HuH-7 (cell line): ENCODE measurements around the gene REEP1.

Experiments
- DNase-seq: peaks from one replicate; pipeline ENCODE4 v3.0.0; 2011; ENCODE audit warnings: low spot score

Gene REEP1

DNA sequence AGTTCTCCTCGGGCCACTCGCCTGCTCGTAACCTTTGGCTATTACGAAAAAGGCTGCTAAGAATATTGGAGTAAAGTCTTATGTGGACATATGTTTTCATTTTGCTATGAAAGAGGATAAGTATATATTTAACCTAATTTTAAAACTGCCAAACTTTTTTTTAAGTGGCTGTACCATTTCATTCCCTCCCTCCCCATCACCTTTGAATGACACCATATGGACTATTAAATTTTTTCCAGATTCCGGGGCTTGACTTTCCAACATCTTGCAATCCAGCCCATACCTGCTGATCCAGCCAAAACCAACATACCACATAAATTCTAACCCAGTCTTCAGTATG is 31.5 kb downstream of the REEP1 start:
- no peak for DNase-seq

DNA sequence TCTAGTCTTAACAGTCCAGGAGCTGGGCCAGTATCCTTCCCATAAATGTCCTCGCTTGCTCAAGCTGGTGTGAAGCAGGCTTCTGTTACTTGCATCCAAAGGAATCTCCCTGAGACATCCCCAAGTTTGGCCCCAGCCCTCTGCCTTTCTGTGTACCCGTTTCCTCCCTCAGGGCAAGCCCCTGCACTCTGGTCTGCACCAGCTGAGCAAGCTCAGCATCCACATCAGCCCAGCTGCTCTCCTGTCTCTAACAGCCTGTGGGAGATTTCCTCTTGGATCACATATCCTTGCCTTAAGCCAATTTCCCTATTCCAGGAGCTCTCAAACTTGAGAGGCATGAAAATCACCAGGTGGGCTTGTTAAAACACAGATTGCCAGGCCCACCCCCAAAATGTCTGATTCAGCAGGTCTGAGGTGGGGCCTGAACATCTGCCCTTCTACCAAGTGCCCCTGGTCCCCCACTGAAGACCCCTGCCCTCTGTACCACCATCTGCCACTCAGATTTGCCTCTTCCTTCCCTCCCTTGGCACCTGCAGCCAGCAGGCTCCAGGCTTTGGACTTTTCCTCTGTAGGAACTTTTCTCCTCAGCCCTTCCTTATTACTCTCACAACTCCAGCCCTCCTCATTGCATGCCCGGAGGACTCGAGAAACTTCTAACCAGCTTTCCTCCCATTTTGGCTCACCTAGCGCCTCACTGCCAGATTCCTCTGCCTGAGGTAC is 32.1 kb downstream of the REEP1 start:
- no peak for DNase-seq

DNA sequence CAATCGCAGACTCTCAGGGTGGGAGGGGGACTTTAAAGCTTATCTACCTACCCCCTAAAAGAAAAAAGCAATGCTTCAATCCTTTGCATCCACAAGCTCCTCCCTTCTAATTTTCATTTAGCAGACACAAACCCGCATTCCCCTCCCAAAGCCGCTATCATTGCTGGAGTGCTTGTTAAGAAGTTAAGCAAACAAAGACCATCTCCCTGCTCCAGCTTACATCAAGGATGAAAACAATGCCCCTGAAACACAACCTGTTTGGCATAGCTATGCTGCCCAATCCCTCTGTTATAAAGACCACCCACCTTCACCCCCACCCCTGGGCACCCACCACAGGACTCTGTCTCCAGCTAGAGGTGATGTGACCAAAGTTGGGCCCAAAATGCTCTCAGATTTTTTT is 33.0 kb downstream of the REEP1 start:
- DNase-seq, result no peak

DNA sequence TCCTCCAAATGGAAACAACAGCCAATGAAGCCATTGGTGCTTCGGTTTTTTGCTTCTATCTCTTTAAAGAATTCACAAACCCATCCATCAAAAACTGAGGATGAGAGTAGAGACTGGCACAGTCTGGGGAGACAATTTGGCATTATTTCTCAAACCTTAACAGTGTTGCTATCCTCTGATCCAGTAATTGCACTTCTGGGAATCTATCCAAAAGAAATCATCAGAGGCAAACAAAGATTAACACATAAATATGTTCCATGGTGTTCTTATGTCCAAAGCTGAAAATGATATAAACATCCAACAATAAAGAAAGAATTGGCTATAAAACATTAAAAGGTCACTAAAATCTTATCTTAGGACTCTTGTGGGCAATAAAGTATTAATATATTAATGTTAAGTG is 35.1 kb downstream of the REEP1 start:
- no peak for DNase-seq

DNA sequence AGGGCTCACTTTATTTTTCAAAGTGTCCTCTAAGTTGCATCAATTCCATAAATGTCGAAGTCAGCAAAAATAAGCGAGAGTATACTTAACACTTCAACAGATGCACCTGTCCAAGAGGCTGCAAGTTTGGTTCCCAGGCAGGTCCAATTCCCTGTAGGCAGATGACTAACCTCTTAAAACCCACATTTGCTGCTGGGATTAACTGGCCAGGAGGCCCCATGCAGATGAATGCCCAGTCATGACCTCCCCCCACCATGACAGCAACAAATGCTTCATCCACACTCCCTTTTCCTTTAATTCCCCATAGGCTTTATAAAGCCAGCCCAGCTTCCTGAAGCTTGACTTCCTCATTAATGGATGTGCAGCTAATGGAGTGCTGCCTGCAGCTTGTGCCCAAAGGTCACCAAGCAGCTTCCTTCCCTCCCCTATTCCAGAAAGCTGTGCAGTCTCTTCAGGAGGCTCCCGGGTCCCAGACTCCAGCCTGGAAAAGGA is 35.7 kb downstream of the REEP1 start:
- no peak for DNase-seq

DNA sequence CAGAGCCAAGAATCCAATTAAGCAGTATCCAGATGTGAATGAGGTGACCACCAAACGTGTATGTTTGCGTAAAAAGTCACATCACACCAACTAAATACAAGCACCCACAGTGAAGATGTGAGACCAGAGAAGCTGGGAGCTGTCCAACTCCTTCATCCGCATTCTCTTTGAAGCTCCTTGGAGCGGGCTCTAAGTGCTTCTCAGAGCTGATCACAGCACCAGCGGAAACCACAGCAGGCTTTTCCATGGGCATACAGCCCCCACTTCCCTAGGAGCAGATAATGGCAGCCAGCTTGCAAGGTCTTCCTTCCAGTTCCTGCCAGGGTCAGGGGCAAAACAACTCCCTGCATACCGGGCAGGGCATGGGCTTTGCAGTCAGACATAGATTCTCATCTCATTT is 36.4 kb downstream of the REEP1 start:
- DNase-seq, result no peak

DNA sequence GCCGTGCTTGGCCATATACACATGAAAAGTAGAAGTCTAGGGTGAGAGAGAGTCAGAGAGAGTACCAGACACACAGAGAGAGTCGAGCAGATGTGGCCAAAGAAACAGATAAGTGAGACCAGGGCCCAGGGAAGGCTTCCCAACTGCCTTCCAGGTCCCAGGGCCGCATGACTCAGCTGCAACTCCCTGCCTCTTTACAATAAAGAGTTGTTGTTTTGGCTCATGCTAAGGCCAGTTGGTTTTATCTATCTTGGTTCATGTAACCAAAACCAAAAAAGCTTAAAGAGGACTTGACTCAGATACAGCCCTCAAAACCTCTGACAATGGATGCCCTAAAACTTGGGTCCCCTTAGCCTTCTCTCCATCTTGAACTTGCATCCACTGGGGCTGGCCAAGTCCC is 36.9 kb downstream of the REEP1 start:
- DNase-seq, result no peak

DNA sequence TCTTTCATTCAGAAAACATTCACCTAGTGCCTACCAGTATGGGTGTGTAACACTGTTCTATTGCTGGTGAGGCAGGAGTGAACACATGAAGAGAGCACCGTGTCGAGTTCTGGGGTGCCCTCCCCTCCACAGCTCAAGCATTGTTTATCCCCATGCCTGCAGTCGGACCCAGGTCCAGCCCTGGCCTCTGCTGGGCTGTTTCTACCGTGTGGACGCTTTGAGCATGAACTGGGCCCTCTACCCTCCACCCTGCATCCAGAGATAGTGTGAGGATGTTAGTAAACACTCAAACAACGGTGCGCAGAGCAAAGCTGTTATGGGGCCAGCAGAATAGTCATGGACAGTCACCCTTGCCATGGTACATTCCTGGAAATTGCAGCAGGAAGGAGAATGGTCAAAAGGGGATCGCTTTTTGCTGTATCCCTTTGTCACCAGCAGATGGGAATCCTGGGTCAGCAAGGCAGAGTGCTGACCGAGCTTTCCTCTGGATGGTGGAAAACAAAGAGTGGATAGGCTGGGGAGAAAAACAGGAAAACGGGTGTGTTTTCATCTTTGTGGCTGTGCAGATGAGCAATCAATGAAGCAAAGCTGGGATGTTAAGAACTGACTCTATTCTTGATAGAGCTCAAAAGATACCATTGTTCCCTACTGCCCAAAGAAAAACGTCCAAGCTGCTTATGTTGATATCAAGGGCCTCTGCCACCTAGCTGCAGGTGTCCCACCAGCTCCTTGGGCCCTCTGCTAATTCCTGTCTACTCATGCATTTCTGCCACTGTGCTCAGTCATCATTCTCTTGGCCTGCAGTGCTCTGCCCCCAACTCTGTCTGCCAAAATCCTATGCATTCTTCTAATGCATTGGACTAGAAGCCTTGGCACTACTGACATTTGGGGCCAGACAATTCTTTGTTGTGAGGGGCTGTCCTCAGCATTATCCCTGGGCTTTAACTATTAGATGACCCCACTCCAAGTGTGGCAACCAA is 38.7 kb downstream of the REEP1 start:
- DNase-seq, result peak; percentile 51

DNA sequence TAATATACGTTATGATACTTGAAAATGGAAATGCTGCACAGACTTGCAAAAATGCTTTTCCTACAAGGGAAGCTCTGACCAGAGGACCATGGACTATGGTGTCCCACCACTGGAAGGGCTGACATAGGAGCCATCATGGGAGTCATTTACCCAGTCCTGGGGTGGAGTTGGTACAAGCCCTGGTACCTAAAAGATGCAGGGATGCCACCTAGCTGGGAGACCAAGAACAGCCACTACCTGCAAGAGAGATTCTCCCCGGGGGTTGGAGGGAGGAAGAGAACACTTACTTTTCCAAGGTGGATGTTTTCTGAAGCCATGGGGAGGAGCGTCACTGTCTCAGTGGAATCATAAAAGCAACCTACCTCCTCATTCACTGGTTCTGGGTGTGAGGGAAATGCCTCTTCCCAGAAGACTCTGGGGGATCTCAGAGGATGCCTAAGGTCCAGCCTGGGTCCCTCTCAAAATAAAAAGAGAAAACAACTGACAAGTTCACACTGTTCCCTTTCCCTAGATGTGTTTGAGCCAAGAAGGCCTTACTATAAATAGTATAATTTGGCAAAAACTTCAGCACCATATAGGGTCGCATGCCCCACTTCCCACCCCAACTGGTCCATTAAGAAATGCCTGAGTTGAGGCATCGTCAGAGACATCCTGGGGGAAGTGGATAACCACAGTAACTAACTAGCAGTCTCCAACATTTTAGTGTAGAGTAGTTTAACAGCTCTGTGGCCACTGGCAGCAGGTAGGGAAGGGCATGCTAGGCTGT is 39.9 kb downstream of the REEP1 start:
- no peak for DNase-seq

DNA sequence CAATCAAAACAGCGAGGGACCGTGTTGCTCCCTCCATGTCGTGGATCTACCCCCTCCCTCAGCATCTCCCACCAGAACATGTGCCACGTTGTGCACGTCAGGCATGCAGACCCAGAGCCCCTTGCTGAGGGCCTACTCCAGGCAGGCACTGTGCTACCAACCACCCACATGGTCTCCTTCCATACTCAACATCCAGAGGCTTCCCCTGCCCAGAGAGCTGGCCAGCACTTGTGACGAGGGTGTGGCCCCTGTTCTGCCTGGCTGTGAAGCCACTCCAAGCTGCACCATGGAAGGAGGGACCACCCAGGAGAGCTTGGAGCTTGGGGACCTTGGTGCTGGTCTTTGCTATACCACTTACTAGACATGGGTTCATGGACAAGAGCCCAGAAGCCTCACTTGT is 40.5 kb downstream of the REEP1 start:
- DNase-seq, result no peak

DNA sequence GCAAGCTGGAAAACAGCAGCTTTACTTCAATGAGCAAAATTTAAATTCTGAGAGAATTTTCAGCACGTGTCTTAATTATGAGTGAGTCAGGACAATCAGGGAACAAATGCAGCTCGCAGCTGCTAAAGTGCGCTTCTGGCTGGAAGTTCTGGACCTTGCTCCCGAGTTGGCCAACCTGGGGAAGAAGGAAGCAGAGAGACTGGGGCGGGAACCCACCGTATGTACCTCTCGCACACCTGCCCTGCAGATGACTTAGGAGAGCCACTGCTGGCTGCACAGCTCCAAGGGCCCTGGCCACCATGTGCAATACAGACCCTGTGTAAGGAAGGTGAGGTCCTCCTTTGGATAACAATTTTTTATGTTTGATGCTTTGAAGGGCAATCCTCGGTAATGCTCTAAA is 42.4 kb downstream of the REEP1 start:
- no peak for DNase-seq

DNA sequence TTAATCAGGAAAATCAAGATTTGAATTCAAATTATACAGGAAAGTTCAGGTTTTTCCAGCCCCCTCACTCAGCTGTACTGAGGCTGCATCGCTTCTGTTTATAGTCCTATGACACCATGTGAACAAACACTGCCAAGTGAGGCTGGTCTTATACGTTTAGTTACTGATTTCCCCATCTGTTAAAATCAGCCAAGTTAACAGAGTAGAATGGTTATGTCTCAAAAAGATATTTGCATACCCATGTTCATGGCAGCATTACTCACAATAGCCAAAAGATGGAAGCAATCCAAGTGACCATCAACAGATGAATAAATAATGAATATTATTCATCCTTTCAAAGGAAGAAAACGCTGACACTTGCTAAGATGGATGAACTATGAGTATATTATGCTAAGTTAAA is 43.8 kb downstream of the REEP1 start:
- DNase-seq, result no peak

DNA sequence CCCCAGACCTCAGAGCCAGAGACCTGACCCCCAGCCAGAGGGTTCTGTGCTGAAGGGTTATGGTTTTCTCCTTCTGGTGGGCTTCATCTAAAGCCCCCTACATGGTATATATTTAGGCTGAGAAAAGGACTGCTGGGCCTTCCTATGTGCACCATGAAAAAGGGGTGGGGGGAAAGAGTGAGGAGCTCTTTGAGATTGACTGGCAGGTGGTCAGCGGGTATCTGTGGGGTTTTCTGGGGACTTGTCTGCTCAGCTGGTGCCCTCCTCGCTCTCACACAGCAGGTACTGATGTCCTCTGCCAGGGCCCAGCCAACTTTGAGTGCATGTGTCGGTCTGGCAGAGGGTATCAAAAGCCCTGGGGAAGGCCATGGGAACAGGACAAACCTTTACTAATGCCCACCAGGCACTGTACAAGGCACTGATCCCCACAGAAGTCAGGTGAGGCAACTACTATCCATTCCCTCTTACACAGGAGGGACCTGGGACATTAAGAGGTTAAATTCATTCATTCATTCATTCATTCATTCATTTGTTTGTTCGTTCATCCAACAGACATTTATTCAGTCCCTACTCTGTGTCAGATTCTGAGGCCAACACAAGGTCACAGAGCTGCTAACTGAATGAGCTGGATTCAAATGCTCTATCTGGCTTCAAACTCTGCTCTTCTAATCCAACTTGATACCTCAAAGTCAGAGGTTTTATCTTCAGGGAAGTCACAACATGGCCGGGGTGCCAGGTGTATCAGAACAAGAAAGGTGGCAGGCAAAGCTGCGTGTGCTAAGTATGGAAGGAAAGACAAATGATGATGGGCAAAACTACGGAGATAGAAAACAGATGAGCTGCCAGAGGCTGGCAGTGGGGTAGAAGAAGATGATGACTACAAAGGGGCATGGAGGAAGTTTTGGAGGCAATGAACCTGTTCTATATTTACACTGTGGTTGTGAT is 44.6 kb downstream of the REEP1 start:
- no peak for DNase-seq

DNA sequence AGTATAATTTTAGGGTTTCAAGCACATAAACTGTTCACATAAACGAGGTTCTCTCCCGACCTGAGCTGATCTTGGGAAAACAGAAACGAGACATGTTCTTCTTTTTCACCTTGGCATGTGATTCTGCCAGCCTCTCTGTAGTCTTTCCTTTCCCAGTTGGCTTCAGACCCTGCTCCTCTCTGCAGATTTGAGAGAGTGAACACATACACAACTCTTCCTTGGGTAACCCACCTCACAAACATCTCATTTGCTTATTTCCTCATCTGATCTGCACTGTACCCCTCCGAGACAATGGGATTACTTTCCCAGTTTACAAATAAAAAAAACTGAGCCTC is 46.1 kb downstream of the REEP1 start:
- DNase-seq, result no peak

DNA sequence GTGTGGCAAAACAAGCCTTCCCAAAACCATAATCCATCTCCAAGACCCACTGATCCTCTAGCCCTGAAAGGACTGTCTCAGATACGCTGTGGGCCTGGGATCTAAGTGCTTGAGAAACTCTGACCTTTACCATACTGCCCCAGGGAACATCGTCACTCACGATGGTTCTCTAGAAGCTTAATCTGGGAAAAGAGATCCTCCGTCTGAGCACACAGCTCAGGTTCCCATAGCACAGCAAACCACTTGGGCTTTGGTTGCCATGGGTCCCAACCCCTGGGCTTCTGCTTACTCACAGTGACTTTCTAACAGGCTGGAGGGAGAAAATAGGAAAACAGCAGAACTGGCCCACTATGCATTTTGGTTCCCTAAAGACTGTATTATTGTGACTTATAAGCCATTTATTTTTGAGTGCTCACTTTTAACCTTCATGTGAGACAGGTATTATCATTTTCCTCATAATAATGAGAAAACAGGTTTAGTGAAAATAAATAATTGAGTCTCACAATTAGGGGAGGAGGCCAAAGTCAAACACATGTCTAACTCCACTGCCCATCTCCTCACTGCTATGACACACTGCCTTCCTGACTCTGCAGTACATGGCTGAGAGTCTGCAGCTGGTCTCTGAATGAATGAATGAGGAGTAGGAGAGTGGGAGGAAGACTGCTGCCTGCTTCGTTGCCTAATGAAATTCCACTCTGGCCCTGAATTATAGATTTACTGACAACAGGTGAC is 46.7 kb downstream of the REEP1 start:
- DNase-seq, result no peak

DNA sequence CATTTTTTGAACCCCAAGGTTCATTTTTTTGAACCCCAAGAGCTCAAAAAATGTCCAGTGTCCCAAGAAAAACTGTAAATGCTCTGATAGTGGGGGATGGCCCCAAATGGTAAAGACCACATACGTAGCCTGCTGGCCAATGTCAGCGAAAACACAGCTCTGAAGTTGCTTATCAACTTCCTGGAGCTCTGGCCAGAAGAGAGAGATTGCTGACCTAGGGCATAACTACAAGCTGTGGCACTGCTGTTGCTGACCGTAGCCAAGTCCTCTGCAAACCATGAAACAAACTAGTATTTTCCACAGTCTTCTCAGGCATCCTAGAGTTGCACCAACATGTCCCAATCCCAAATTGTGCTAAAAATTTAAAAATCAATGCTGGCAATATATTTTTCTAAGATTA is 50.9 kb downstream of the REEP1 start:
- DNase-seq, result no peak

DNA sequence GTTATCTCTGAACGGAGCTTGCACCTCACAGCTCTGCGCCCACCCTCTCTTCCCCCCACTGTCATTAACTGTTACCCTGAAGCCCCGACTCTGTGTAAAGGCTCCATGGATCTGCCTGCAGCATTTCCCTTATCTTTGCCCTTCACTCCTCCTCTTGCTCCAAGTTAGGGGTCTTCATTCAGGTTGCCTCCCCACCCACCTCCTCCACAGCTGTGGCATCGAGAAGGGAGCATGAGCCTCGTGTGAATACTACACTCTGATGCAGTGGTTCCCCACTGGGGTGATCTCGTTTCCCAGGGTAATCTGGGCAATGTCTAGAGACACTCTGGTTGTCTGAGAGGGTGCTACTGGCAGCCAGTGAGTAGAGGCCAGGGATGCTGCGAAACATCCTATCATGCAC is 51.4 kb downstream of the REEP1 start:
- no peak for DNase-seq

DNA sequence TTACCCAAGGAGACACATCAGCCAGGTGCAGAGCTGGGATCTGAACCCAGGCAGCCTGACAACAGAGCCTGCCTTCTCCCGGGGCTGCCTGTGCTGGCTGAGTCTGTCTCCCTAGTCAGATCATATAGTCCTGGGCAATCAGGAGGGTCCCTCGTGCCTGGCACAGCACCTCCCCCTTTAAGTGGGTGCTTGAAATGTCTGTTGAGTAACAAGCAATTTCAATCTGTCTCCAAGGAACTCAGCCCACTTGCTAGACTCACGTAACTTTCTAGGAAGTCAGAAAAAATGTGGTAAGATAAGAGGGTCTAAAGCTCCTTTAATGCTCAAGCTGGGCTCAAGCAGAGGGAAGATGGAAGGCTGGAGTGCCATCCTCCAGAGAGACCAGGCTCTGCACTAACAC is 51.9 kb downstream of the REEP1 start:
- DNase-seq, result no peak

DNA sequence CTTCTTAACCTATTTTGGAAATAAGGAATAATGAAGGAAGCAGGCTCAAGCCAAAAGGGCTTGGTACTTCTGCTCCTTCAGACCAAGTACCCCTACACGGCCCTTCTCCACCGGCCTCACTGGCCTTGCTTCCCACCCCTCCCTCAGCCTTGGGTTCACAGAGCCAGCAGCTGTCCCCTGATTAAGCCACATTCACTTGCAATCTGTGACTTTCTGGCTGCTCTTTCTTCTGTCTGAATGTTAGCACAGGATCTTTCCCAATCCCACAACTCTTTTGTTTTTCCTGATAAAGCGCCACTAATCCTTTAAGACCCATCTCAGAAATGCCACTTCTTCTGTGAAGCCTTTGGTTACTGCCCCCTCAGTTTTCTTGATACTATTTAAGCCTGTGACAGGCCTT is 52.4 kb downstream of the REEP1 start:
- no peak for DNase-seq

DNA sequence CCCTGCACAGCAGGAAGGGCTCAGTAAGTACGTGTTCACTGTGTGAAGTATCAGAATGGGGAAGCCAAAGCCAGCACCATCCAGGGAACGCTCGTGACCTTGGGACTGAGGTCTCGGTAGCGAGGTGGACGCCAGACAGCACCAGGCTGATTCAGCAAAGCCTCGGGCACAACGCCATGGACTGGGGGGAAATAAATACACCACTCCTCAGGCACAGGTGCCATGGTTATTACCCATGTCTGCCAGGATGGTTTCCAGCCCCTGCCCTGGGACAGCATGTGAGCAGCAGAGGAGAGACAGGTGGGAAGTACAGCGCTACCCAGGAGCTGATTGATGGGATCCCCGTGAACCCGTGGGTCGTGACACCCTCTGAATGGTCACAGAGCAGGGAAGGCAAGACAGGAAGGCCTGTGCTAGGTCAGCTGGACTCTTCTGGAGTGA is 53.0 kb downstream of the REEP1 start:
- DNase-seq, result no peak
